Measurements from ENCODE around the gene PEPD. TPM values are rescaled to one million over a fixed set of nuclear protein-coding genes. Genes with fewer than 3 reads are reported as not detected.

PEPD gene
- total RNA-seq, 1 experiment from 2014 or later = 40.5 TPM

DNA sequence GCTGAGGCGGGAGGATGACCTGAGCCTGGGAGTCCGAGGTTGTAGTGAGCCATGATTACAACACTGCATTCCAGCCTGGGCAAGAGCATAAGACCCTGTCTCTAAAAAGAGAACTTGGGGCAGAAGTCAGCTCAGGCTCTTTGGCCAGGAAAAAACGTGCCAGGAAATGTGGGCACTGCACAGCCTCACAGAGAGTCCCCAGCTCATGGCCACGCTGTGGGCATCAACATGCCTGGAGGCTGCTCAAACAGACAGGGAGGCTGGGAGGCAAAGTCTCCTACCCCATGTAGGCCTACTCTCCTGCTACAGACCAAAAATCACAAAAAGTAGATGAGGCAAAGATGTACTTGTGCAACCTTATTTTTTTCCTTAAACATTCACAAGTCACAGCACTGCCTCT lies 49.4 kb downstream of the PEPD start:
- Histone ChIP-seq H3K4me1 (ENCODE audit: control insufficient read depth in 1 of 2, insufficient read depth in 2 of 2, low read length in 2 of 2) (peaks cover 0 to 6% of the 10 kb centered on the region in 2 experiments; a peak in 1 of 4 replicates), H3K27me3 (ENCODE audit: insufficient read depth, low read length) (no peaks in the 10 kb centered on the region), H3K79me2 (ENCODE audit: insufficient read depth, low read length) (no peaks in the 10 kb centered on the region), H2AFZ (ENCODE audit: low read depth, low read length, poor library complexity, severe bottlenecking) (no peak overlapping the region), H3K4me3 (replicated peaks in 1 of 2; ENCODE audit: low read depth in 1 of 2, low read length in 2 of 2) (no peak overlapping the region), H4K20me1 (ENCODE audit: insufficient read depth) (no peaks in the 10 kb centered on the region), H3K4me2 (ENCODE audit: low read length) (no peak overlapping the region), H3K9me2 (ENCODE audit: insufficient read depth) (no peaks in the 10 kb centered on the region), H3K9me3 (ENCODE audit: control insufficient read depth in 1 of 2, insufficient read depth in 1 of 2, low read depth in 1 of 2, low read length in 2 of 2) (no peaks in the 10 kb centered on the region), H3K36me3 (ENCODE audit: control insufficient read depth in 1 of 2, insufficient read depth in 2 of 2, low read length in 2 of 2) (no peaks in the 10 kb centered on the region), H3K27ac (ENCODE audit: low read depth, low read length) (no peak overlapping the region), H3K9ac (ENCODE audit: low read length) (no peak overlapping the region)
- intact Hi-C loops (cut with micrococcal nuclease) = no loop called here
- RAD21 ChIA-PET (ENCODE audit: low non-redundant PET in 1 of 2, low total read pairs in 2 of 2, uncharacterized antibody in 2 of 2, unreplicated experiment in 2 of 2) = no interaction called here
- TF ChIP-seq CBX3 (IDR thresholded peaks at IDR 0.05; ENCODE audit: low read depth) (no peak), JUND (IDR thresholded peaks at IDR 0.05) (no peak), TCF7L2 (IDR thresholded peaks at IDR 0.05; ENCODE audit: borderline replicate concordance, extremely low read depth, insufficient read depth, insufficient read length) (no peak), SP1 (IDR thresholded peaks at IDR 0.05; ENCODE audit: low read depth) (no peak), RAD21 (IDR thresholded peaks at IDR 0.05; ENCODE audit: low read depth) (no peak)
- TF ChIP-seq, protein P1, sequence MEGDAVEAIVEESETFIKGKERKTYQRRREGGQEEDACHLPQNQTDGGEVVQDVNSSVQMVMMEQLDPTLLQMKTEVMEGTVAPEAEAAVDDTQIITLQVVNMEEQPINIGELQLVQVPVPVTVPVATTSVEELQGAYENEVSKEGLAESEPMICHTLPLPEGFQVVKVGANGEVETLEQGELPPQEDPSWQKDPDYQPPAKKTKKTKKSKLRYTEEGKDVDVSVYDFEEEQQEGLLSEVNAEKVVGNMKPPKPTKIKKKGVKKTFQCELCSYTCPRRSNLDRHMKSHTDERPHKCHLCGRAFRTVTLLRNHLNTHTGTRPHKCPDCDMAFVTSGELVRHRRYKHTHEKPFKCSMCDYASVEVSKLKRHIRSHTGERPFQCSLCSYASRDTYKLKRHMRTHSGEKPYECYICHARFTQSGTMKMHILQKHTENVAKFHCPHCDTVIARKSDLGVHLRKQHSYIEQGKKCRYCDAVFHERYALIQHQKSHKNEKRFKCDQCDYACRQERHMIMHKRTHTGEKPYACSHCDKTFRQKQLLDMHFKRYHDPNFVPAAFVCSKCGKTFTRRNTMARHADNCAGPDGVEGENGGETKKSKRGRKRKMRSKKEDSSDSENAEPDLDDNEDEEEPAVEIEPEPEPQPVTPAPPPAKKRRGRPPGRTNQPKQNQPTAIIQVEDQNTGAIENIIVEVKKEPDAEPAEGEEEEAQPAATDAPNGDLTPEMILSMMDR (IDR thresholded peaks at IDR 0.05 in 2 of 3, conservative IDR thresholded peaks at IDR 0.05 in 1 of 3; ENCODE audit: borderline replicate concordance in 1 of 3, insufficient read depth in 1 of 3, low read depth in 2 of 3, low read length in 2 of 3) = no peak
- TF ChIP-seq, protein P2, sequence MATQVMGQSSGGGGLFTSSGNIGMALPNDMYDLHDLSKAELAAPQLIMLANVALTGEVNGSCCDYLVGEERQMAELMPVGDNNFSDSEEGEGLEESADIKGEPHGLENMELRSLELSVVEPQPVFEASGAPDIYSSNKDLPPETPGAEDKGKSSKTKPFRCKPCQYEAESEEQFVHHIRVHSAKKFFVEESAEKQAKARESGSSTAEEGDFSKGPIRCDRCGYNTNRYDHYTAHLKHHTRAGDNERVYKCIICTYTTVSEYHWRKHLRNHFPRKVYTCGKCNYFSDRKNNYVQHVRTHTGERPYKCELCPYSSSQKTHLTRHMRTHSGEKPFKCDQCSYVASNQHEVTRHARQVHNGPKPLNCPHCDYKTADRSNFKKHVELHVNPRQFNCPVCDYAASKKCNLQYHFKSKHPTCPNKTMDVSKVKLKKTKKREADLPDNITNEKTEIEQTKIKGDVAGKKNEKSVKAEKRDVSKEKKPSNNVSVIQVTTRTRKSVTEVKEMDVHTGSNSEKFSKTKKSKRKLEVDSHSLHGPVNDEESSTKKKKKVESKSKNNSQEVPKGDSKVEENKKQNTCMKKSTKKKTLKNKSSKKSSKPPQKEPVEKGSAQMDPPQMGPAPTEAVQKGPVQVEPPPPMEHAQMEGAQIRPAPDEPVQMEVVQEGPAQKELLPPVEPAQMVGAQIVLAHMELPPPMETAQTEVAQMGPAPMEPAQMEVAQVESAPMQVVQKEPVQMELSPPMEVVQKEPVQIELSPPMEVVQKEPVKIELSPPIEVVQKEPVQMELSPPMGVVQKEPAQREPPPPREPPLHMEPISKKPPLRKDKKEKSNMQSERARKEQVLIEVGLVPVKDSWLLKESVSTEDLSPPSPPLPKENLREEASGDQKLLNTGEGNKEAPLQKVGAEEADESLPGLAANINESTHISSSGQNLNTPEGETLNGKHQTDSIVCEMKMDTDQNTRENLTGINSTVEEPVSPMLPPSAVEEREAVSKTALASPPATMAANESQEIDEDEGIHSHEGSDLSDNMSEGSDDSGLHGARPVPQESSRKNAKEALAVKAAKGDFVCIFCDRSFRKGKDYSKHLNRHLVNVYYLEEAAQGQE (IDR thresholded peaks at IDR 0.05; ENCODE audit: low read depth) = no peak
- DNase-seq (ENCODE audit: low read depth, low spot score) = no peak
- POLR2A ChIA-PET = no interaction called here
- CTCF ChIA-PET = no interaction called here
- BruUV-seq (replicated peaks) = no TSS peak
- ATAC-seq = no peak

All from HCT116 (cell line).